K562 (cell line): ENCODE measurements around the gene PPM1G. TPM values are rescaled to one million over a fixed set of nuclear protein-coding genes. Genes with fewer than 3 reads are reported as not detected.

Experiments
- ARNT ChIP-seq, 2 experiments: fragments of 450-650 bp; IDR thresholded peaks; 2 replicates each; pipeline ENCODE4 v1.6.1; 2016; ENCODE audit warnings: mild to moderate bottlenecking in 1 of 2
- CBX3 ChIP-seq, 2 experiments: IDR thresholded peaks; 1 replicate in 1 of 2; 2 replicates in 1 of 2; pipeline ENCODE4 v1.6.1; 2012; ENCODE audit warnings: inconsistent platforms in 2 of 2, low read length in 2 of 2, borderline replicate concordance in 1 of 2, control low read depth in 1 of 2
- ERF ChIP-seq: fragments of 450-650 bp; formaldehyde crosslinking; IDR thresholded peaks from 2 replicates; pipeline ENCODE4 v1.4.0; 2020; ENCODE audit warnings: mild to moderate bottlenecking, mixed read lengths
- ESRRB ChIP-seq: fragments of 250-450 bp; sonication (Bioruptor Pico); IDR thresholded peaks from 2 replicates; pipeline ENCODE4 v1.5.0; 2020; ENCODE audit warnings: mild to moderate bottlenecking, moderate library complexity, borderline replicate concordance
- ILF3 ChIP-seq: fragments of 450-650 bp; IDR thresholded peaks from 2 replicates; pipeline ENCODE4 v1.6.1; 2018; ENCODE audit warnings: antibody characterized with exemption, mild to moderate bottlenecking, moderate library complexity, borderline replicate concordance
- NFE2L1 ChIP-seq: fragments of 450-650 bp; IDR thresholded peaks from 2 replicates; pipeline ENCODE4 v1.6.1; 2016; ENCODE audit warnings: missing genetic modification characterization, low read depth, mild to moderate bottlenecking, missing compliant biosample characterization, moderate library complexity, borderline replicate concordance
- POLR2AphosphoS2 ChIP-seq: IDR thresholded peaks from 2 replicates; pipeline ENCODE4 v1.6.1; 2012; ENCODE audit warnings: low read length, improper control_type of control experiment
- polyA plus RNA-seq, 8 experiments: library from polyadenylated mRNA; depleted of rRNA in 4 of 8; stranded (reverse) in 5 of 8; unstranded in 3 of 8; fragments of >200 nt; fragmentation: Nextera tagmentation in 2 of 8; fragmentation: Illumina TruSeq in 1 of 8; extraction: Ambion mirVana in 2 of 8; extraction: Trizol in 1 of 8; gene quantifications; 2 replicates each; pipeline versions ENCODE4 v1.2.1 to v1.2.3, GENCODE V29; 2011 to 2014; ENCODE audit warnings: inconsistent platforms in 1 of 8, missing spikeins in 1 of 8
- total RNA-seq, 7 experiments: library from RNA; depleted of rRNA in 6 of 7; stranded (reverse); fragments of >200 nt in 6 of 7; fragmentation: Illumina TruSeq in 2 of 7; extraction: Trizol in 2 of 7; gene quantifications; 2 replicates each; pipeline versions ENCODE4 v1.2.1 to v1.2.3, GENCODE V29; 2011 to 2021; ENCODE audit warnings: low replicate concordance in 1 of 7
- TF ChIP-seq, protein P1 (sequence below), 2 experiments: IDR thresholded peaks in 1 of 2; conservative IDR thresholded peaks in 1 of 2; 2 replicates each; pipeline ENCODE4 v1.6.1; 2016; ENCODE audit warnings: low read depth in 2 of 2, mild to moderate bottlenecking in 1 of 2, missing compliant biosample characterization in 1 of 2, missing genetic modification characterization in 1 of 2, moderate library complexity in 1 of 2
- TF ChIP-seq, protein P2 (sequence below), 2 experiments: fragments of 200-800 bp in 1 of 2; sonication (Bioruptor generic) in 1 of 2; sonication (generic) in 1 of 2; formaldehyde crosslinking in 1 of 2; IDR thresholded peaks in 1 of 2; conservative IDR thresholded peaks in 1 of 2; 2 replicates each; pipeline versions ENCODE4 v1.5.0 to v1.6.1; 2016 to 2020; ENCODE audit warnings: missing compliant biosample characterization in 1 of 2, missing genetic modification characterization in 1 of 2, missing genetic modification reagents in 1 of 2
- TF ChIP-seq, protein P3 (sequence below): sonication (generic); formaldehyde crosslinking; IDR thresholded peaks from 2 replicates; pipeline ENCODE4 v1.8.0; 2022; ENCODE audit warnings: mild to moderate bottlenecking, missing genetic modification reagents
- TF ChIP-seq, protein P4 (sequence below), 2 experiments: fragments of 450-650 bp; IDR thresholded peaks; 2 replicates each; pipeline ENCODE4 v1.6.1; 2016

PPM1G gene
- total and polyA plus RNA-seq, 9 of the 15 experiments (the other 6 are each of a cell fraction or from before 2014, with no cell fraction given), result 61.7 to 230 (median 153) TPM

DNA sequence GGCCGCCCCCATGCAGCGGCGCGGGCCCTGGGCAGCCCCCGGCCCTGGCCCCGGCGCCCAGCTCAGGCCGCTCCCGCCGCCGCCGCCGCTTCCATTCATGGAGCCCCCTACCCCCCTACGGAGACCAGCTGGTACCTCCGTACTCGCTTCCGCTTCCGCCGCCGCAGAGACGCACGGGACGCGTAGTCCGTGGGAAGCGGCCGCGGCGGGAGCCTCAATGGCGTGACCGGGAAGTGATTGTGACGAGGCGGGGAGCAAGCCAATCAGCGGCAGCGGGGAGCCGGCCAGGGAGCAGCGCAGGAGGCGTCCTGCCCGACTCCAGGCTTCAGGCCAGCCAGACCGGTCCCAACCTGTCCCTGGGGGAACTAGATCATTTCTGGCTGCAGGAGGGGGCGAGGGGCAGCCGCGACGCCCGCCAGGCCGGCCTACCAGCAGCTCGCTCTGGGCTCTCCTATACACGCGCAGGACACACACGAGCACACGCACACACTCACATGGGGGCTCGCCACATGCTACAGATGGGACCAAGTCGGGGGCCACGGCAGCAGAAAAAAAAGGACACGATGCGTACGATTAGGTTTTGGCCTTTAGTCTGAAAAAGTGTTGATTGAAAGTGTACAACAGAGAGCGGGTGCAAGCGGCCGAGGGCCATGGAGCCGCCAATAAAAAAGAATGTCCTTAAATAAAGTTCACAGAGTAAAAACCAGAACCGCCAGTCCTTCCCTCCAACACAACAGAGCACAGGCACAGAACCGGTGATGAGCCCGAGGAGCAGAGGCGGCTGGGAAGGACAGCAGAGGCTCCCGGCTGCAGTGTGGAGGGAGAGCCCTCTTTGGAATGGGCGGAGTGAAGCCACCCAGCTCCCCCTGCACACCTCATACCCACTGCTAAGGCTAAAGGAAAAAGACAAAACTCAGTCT is 28.5 kb downstream of the PPM1G start, which contains the start of gene ZNF513 (continued):
- TF ChIP-seq, protein P1, sequence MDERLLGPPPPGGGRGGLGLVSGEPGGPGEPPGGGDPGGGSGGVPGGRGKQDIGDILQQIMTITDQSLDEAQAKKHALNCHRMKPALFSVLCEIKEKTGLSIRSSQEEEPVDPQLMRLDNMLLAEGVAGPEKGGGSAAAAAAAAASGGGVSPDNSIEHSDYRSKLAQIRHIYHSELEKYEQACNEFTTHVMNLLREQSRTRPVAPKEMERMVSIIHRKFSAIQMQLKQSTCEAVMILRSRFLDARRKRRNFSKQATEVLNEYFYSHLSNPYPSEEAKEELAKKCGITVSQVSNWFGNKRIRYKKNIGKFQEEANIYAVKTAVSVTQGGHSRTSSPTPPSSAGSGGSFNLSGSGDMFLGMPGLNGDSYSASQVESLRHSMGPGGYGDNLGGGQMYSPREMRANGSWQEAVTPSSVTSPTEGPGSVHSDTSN (CRISPR knock-in tag; IDR thresholded peaks at IDR 0.05; ENCODE audit: low read depth), result no peak
- TF ChIP-seq, protein P1 (tag; conservative IDR thresholded peaks at IDR 0.05; ENCODE audit: low read depth), result no peak
- TF ChIP-seq, protein P2, sequence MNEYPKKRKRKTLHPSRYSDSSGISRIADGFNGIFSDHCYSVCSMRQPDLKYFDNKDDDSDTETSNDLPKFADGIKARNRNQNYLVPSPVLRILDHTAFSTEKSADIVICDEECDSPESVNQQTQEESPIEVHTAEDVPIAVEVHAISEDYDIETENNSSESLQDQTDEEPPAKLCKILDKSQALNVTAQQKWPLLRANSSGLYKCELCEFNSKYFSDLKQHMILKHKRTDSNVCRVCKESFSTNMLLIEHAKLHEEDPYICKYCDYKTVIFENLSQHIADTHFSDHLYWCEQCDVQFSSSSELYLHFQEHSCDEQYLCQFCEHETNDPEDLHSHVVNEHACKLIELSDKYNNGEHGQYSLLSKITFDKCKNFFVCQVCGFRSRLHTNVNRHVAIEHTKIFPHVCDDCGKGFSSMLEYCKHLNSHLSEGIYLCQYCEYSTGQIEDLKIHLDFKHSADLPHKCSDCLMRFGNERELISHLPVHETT (CRISPR knock-in tag; conservative IDR thresholded peaks at IDR 0.05 in 1 of 2, IDR thresholded peaks at IDR 0.05 in 1 of 2), result peak in 1 of 2 experiments; percentile 89; a peak in 2 of 4 replicates
- TF ChIP-seq POLR2AphosphoS2 (peak; percentile 100), NFE2L1 (tag) (no peak), CBX3 (IDR thresholded peaks at IDR 0.05; ENCODE audit: borderline replicate concordance in 1 of 2, low read length in 2 of 2) (0 out of 3 replicates have a peak, but pooled peaks of 1 of the 2 experiments have one; percentile 55), ESRRB (CRISPR knock-in tag) (no peak), ERF (0 out of 2 replicates have a peak, but pooled peaks have one; percentile 33), ARNT (IDR thresholded peaks at IDR 0.05) (0 out of 4 replicates have a peak, but pooled peaks of 1 of the 2 experiments have one; percentile 38), ILF3 (0 out of 2 replicates have a peak, but pooled peaks have one; percentile 50)
- TF ChIP-seq, protein P3, sequence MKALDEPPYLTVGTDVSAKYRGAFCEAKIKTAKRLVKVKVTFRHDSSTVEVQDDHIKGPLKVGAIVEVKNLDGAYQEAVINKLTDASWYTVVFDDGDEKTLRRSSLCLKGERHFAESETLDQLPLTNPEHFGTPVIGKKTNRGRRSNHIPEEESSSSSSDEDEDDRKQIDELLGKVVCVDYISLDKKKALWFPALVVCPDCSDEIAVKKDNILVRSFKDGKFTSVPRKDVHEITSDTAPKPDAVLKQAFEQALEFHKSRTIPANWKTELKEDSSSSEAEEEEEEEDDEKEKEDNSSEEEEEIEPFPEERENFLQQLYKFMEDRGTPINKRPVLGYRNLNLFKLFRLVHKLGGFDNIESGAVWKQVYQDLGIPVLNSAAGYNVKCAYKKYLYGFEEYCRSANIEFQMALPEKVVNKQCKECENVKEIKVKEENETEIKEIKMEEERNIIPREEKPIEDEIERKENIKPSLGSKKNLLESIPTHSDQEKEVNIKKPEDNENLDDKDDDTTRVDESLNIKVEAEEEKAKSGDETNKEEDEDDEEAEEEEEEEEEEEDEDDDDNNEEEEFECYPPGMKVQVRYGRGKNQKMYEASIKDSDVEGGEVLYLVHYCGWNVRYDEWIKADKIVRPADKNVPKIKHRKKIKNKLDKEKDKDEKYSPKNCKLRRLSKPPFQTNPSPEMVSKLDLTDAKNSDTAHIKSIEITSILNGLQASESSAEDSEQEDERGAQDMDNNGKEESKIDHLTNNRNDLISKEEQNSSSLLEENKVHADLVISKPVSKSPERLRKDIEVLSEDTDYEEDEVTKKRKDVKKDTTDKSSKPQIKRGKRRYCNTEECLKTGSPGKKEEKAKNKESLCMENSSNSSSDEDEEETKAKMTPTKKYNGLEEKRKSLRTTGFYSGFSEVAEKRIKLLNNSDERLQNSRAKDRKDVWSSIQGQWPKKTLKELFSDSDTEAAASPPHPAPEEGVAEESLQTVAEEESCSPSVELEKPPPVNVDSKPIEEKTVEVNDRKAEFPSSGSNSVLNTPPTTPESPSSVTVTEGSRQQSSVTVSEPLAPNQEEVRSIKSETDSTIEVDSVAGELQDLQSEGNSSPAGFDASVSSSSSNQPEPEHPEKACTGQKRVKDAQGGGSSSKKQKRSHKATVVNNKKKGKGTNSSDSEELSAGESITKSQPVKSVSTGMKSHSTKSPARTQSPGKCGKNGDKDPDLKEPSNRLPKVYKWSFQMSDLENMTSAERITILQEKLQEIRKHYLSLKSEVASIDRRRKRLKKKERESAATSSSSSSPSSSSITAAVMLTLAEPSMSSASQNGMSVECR (CRISPR knock-in tag), result peak; percentile 48; the same call in 1 of the 2 replicates
- TF ChIP-seq, protein P4, sequence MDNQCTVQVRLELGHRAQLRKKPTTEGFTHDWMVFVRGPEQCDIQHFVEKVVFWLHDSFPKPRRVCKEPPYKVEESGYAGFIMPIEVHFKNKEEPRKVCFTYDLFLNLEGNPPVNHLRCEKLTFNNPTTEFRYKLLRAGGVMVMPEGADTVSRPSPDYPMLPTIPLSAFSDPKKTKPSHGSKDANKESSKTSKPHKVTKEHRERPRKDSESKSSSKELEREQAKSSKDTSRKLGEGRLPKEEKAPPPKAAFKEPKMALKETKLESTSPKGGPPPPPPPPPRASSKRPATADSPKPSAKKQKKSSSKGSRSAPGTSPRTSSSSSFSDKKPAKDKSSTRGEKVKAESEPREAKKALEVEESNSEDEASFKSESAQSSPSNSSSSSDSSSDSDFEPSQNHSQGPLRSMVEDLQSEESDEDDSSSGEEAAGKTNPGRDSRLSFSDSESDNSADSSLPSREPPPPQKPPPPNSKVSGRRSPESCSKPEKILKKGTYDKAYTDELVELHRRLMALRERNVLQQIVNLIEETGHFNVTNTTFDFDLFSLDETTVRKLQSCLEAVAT (IDR thresholded peaks at IDR 0.05), result peak in 1 of 2 experiments; percentile 74; a peak in 1 of 4 replicates
